Endothelial cell of umbilical vein (primary cell): Measurements from ENCODE around the gene TPD52L2. TPM values are rescaled to one million over a fixed set of nuclear protein-coding genes. Genes with fewer than 3 reads are reported as not detected.

Experiments
- BruUV-seq: library from RNA; stranded (reverse); fragments of 400-500 nt; replicated peaks from 2 replicates; lab custom pipeline; 2021; lab: Mats Ljungman, UMichigan
- CTCF ChIA-PET: fragments of 300-600, 350-600 bp; sonication (Branson Sonifier 250); formaldehyde crosslinking; loops from one replicate; lab custom pipeline; 2021; ENCODE audit warnings: antibody characterized with exemption, inconsistent platforms; lab: Charles Lee
- POLR2A ChIA-PET: fragments of 300-600, 350-600 bp; sonication (Branson Sonifier 250); formaldehyde crosslinking; loops from one replicate; lab custom pipeline; 2021; ENCODE audit warnings: antibody characterized with exemption, inconsistent platforms; lab: Charles Lee
- DNase-seq: peaks from one replicate; pipeline ENCODE4 v3.0.0-alpha.2; 2011; ENCODE audit warnings: low read depth, low spot score
- FAIRE-seq: peaks from 2 replicates; lab custom pipeline; 2011; peaks lifted over from hg19 to GRCh38; lab: Jason Lieb, UNC
- H2AFZ ChIP-seq: 2 replicates; pipeline ENCODE4 v1.6.0; 2012; ENCODE audit warnings: low read depth, low read length, control low read depth, inconsistent platforms
- H3K27ac ChIP-seq: 2 replicates; pipeline ENCODE4 v1.5.1; 2011; ENCODE audit warnings: low read depth, mild to moderate bottlenecking, control low read depth, low read length, moderate library complexity; ENCODE audit not compliant: insufficient read depth
- H3K27me3 ChIP-seq, 2 experiments: 2 replicates each; pipeline versions ENCODE4 v1.6.0 to v1.6.1; 2011; ENCODE audit warnings: low read length in 2 of 2, mixed read lengths in 1 of 2; ENCODE audit not compliant: control insufficient read depth in 2 of 2, insufficient read depth in 2 of 2
- H3K36me3 ChIP-seq, 2 experiments: 2 replicates in 1 of 2; 3 replicates in 1 of 2; pipeline ENCODE4 v1.5.1; 2011; ENCODE audit warnings: low read length in 2 of 2, mild to moderate bottlenecking in 1 of 2, moderate library complexity in 1 of 2; ENCODE audit not compliant: control insufficient read depth in 2 of 2, insufficient read depth in 2 of 2; ENCODE audit errors: extremely low read depth in 1 of 2
- H3K4me1 ChIP-seq: 3 replicates; pipeline ENCODE4 v1.5.1; 2011; ENCODE audit warnings: mild to moderate bottlenecking, low read length; ENCODE audit not compliant: control insufficient read depth, insufficient read depth; ENCODE audit errors: extremely low read depth
- H3K4me2 ChIP-seq: 2 replicates; pipeline ENCODE4 v1.6.1; 2011; ENCODE audit warnings: low read length, control low read depth, mixed read lengths; ENCODE audit not compliant: insufficient read depth
- H3K4me3 ChIP-seq, 3 experiments: fragments of 200-600 bp in 1 of 3; sonication (generic), shearing (Covaris generic) in 1 of 3; replicated peaks in 1 of 3; 2 replicates each; pipeline ENCODE4 v1.5.1; 2011 to 2016; ENCODE audit warnings: control low read depth in 3 of 3, low read length in 3 of 3, mild to moderate bottlenecking in 2 of 3, inconsistent platforms in 1 of 3, low read depth in 1 of 3, moderate library complexity in 1 of 3; ENCODE audit not compliant: insufficient read depth in 1 of 3
- H3K79me2 ChIP-seq: 2 replicates; pipeline ENCODE4 v1.6.0; 2012; ENCODE audit warnings: low read length, inconsistent platforms; ENCODE audit not compliant: control insufficient read depth, insufficient read depth
- H3K9ac ChIP-seq: replicated peaks from 2 replicates; pipeline ENCODE3; 2011; ENCODE audit warnings: low read length, control low read depth; ENCODE audit not compliant: insufficient read depth; ENCODE audit errors: extremely low read depth
- H3K9me1 ChIP-seq: replicated peaks from 3 replicates; pipeline ENCODE4 v1.6.0; 2011; ENCODE audit warnings: mild to moderate bottlenecking, low read length; ENCODE audit not compliant: control insufficient read depth, insufficient read depth; ENCODE audit errors: extremely low read depth
- H3K9me3 ChIP-seq: replicated peaks from 2 replicates; pipeline ENCODE4 v1.5.1; 2012; ENCODE audit warnings: low read length, inconsistent platforms; ENCODE audit not compliant: control insufficient read depth, insufficient read depth
- H4K20me1 ChIP-seq: replicated peaks from 2 replicates; pipeline ENCODE3; 2011; ENCODE audit warnings: mild to moderate bottlenecking, low read length; ENCODE audit not compliant: control insufficient read depth, insufficient read depth; ENCODE audit errors: extremely low read depth
- EZH2 ChIP-seq: IDR thresholded peaks from 2 replicates; pipeline ENCODE4 v1.6.1; 2012; ENCODE audit warnings: borderline replicate concordance, low read depth, mild to moderate bottlenecking, moderate library complexity, low read length, inconsistent platforms; ENCODE audit not compliant: severe bottlenecking
- FOS ChIP-seq: IDR thresholded peaks from 2 replicates; pipeline ENCODE4 v1.6.1; 2011; ENCODE audit warnings: mild to moderate bottlenecking, low read length, moderate library complexity, borderline replicate concordance; ENCODE audit not compliant: insufficient read depth
- GATA2 ChIP-seq: IDR thresholded peaks from 2 replicates; pipeline ENCODE4 v1.7.0; 2011; ENCODE audit warnings: low read depth, mild to moderate bottlenecking, moderate library complexity, mixed read lengths, low read length; ENCODE audit not compliant: insufficient read length, insufficient read depth
- JUN ChIP-seq: IDR thresholded peaks from 2 replicates; pipeline ENCODE4 v1.6.1; 2011; ENCODE audit warnings: borderline replicate concordance, low read depth; ENCODE audit not compliant: insufficient read length, insufficient read depth
- MYC ChIP-seq: IDR thresholded peaks from one replicate; pipeline ENCODE4 v1.6.1; 2011; ENCODE audit warnings: mild to moderate bottlenecking, low read depth, low read length
- POLR2A ChIP-seq: IDR thresholded peaks from 2 replicates; pipeline ENCODE4 v1.6.1; 2012; ENCODE audit warnings: low read depth, mild to moderate bottlenecking, control low read depth, low read length
- POLR2AphosphoS5 ChIP-seq: IDR thresholded peaks from 2 replicates; pipeline ENCODE4 v1.6.1; 2012; ENCODE audit warnings: low read depth, mild to moderate bottlenecking, control low read depth, low read length, moderate library complexity; ENCODE audit not compliant: insufficient read depth
- dilution Hi-C: fragments of 300-500 bp; cut with MboI; formaldehyde crosslinking; loops from one replicate; pipeline ENCODE4 v1.15.0; 2019; ENCODE audit warnings: low sequenced_read_pairs; ENCODE audit not compliant: extremely low pct_ligation_motif_present
- intact Hi-C: fragments of 100-400 bp; cut with micrococcal nuclease; formaldehyde crosslinking; loops from one replicate; pipeline ENCODE4 v1.10.0; 2022
- polyA plus RNA-seq, 4 experiments: library from polyadenylated mRNA; depleted of rRNA in 3 of 4; stranded (reverse) in 3 of 4; unstranded in 1 of 4; fragments of >200 nt; gene quantifications; 2 replicates each; pipeline versions ENCODE4 v1.2.1 to v1.2.3, GENCODE V29; 2011 to 2012; ENCODE audit warnings: missing spikeins in 1 of 4
- total RNA-seq: library from RNA; stranded (reverse); gene quantifications from 2 replicates; pipeline ENCODE4 v1.2.3, GENCODE V29; 2021
- TF ChIP-seq, protein P1 (sequence below): IDR thresholded peaks from 2 replicates; pipeline ENCODE4 v1.6.1; 2011; ENCODE audit not compliant: insufficient read depth, insufficient read length
- TF ChIP-seq, protein P2 (sequence below), 2 donors: IDR thresholded peaks; 1 replicate in 1 of 2; 2 replicates in 1 of 2; pipeline ENCODE4 v1.5.1; 2011; ENCODE audit warnings: low read length in 2 of 2, mild to moderate bottlenecking in 2 of 2, moderate library complexity in 2 of 2, control low read depth in 1 of 2, inconsistent platforms in 1 of 2, low read depth in 1 of 2; ENCODE audit not compliant: insufficient read depth in 1 of 2; ENCODE audit errors: extremely low read depth in 1 of 2

Gene TPD52L2
- total and polyA plus RNA-seq, 2 donors (not counting 3 experiments of a cell fraction or from before 2014, with no cell fraction given): 123 to 142 TPM

DNA sequence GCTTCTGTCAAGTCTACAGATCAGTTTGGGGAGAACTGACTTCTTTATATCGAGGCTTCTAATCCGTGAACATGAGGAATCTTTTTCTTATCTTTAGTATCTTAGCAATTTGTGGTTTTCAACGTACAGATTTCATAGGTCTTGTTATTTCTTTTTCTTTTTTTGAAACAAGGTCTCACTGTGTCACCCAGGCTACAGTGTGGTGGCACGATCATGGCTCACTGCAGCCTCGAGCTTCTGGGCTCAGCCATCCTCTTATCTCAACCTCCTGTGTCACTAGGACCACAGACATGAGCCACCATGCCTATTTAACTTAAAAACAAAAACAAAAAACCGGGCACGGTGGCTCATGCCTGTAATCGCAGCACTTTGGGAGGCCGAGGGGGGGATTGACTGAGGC is 59.2 kb downstream of the TPD52L2 start:
- FAIRE-seq: no peak
- no TSS peak for BruUV-seq
- ChIA-PET POLR2A (no interaction called here), CTCF (interaction anchor here (1.2 kb wide), 1 partner anchor 50 kb away, joined by 3 read pairs; no protein-coding TSS in a partner anchor)
- Histone ChIP-seq H3K9me3 (no peaks in the 10 kb centered on the region), H3K4me2 (no peak overlapping the region), H3K36me3 (peaks cover 10 to 16% of the 10 kb centered on the region in 2 experiments), H4K20me1 (peaks cover 8% of the 10 kb centered on the region), H3K9ac (no peak overlapping the region), H2AFZ (no peak overlapping the region), H3K4me1 (no peaks in the 10 kb centered on the region), H3K27me3 (no peaks in the 10 kb centered on the region), H3K79me2 (peaks cover 73% of the 10 kb centered on the region), H3K4me3 (no peak overlapping the region), H3K27ac (no peak overlapping the region), H3K9me1 (no peaks in the 10 kb centered on the region)
- TF ChIP-seq POLR2AphosphoS5 (no peak), JUN (no peak), FOS (no peak), EZH2 (no peak), POLR2A (no peak), GATA2 (no peak), MYC (no peak)
- TF ChIP-seq, protein P1, sequence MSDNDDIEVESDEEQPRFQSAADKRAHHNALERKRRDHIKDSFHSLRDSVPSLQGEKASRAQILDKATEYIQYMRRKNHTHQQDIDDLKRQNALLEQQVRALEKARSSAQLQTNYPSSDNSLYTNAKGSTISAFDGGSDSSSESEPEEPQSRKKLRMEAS: no peak
- TF ChIP-seq, protein P2, sequence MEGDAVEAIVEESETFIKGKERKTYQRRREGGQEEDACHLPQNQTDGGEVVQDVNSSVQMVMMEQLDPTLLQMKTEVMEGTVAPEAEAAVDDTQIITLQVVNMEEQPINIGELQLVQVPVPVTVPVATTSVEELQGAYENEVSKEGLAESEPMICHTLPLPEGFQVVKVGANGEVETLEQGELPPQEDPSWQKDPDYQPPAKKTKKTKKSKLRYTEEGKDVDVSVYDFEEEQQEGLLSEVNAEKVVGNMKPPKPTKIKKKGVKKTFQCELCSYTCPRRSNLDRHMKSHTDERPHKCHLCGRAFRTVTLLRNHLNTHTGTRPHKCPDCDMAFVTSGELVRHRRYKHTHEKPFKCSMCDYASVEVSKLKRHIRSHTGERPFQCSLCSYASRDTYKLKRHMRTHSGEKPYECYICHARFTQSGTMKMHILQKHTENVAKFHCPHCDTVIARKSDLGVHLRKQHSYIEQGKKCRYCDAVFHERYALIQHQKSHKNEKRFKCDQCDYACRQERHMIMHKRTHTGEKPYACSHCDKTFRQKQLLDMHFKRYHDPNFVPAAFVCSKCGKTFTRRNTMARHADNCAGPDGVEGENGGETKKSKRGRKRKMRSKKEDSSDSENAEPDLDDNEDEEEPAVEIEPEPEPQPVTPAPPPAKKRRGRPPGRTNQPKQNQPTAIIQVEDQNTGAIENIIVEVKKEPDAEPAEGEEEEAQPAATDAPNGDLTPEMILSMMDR (IDR thresholded peaks at IDR 0.05; ENCODE audit: extremely low read depth in 1 of 2, insufficient read depth in 1 of 2, low read depth in 1 of 2, low read length in 2 of 2): no peak
- dilution Hi-C loops (no loop called here), intact Hi-C loops (no loop called here)
- no peak for DNase-seq
